Gastrocnemius medialis (tissue), 4 donors: Measurements from ENCODE around the gene MS4A18. TPM values are rescaled to one million over a fixed set of nuclear protein-coding genes. Genes with fewer than 3 reads are reported as not detected.

Experiments used
- ATAC-seq, 2 donors: fragments of 150-250 bp; one replicate each; pipeline ENCODE4 v1.9.1; 2016
- DNase-seq, 2 donors: peaks; one replicate each; pipeline ENCODE4 v3.0.0-alpha.2; 2019
- H3K27ac ChIP-seq, 4 donors: fragments of 200-600 bp; sonication (generic); 1 replicate in 1 of 4; 2 replicates in 3 of 4; pipeline ENCODE4 v1.5.1; 2016 to 2018; ENCODE audit warnings: mild to moderate bottlenecking in 2 of 4, moderate library complexity in 1 of 4
- H3K27me3 ChIP-seq, 3 donors: fragments of 200-600 bp; sonication (generic) in 2 of 3; 1 replicate in 1 of 3; 2 replicates in 2 of 3; pipeline versions ENCODE4 v1.5.1 to v1.6.0; 2016 to 2019; ENCODE audit warnings: mild to moderate bottlenecking in 1 of 3, moderate library complexity in 1 of 3
- H3K36me3 ChIP-seq, 2 donors: fragments of 200-600 bp; sonication (generic) in 1 of 2; one replicate each; pipeline ENCODE4 v1.5.1; 2017 to 2018
- H3K4me1 ChIP-seq, 2 donors: fragments of 200-600 bp; sonication (generic) in 1 of 2; one replicate each; pipeline ENCODE4 v1.5.1; 2016 to 2017; ENCODE audit warnings: mild to moderate bottlenecking in 2 of 2
- H3K4me3 ChIP-seq, 4 donors: fragments of 200-600 bp; sonication (generic) in 3 of 4; 1 replicate in 1 of 4; 2 replicates in 3 of 4; pipeline ENCODE4 v1.5.1; 2016 to 2019; ENCODE audit warnings: mild to moderate bottlenecking in 2 of 4
- H3K9me3 ChIP-seq, 3 donors: fragments of 200-600 bp; sonication (generic) in 2 of 3; 1 replicate in 1 of 3; 2 replicates in 2 of 3; pipeline ENCODE4 v1.5.1; 2016 to 2019
- CTCF ChIP-seq, 5 experiments: fragments of 450-650 bp in 3 of 5; fragments of 200-600 bp in 2 of 5; sonication (generic) in 2 of 5; IDR thresholded peaks in 4 of 5; conservative IDR thresholded peaks in 1 of 5; 1 replicate in 4 of 5; 2 replicates in 1 of 5; pipeline ENCODE4 v1.5.1; 2016 to 2019; ENCODE audit warnings: antibody characterized with exemption in 5 of 5, mild to moderate bottlenecking in 3 of 5, moderate library complexity in 3 of 5
- POLR2A ChIP-seq, 2 donors: fragments of 450-650 bp; IDR thresholded peaks; one replicate each; pipeline ENCODE4 v1.6.1; 2017; ENCODE audit warnings: antibody characterized with exemption in 2 of 2, mild to moderate bottlenecking in 2 of 2, moderate library complexity in 2 of 2
- in situ Hi-C, 4 donors: fragments of 200-750 bp; cut with MboI; loops; one replicate each; pipeline versions ENCODE4 v1.15.0 to v1.8.0; 2017; ENCODE audit warnings: low sequenced_read_pairs in 4 of 4
- intact Hi-C: fragments of 100-400 bp; cut with DNase I; formaldehyde crosslinking; loops from one replicate; pipeline ENCODE4 v1.15.1; 2023; ENCODE audit warnings: low total_unique reads
- total RNA-seq, 4 donors: library from RNA; depleted of rRNA; stranded (reverse); fragments of >200 nt; gene quantifications; one replicate each; pipeline versions ENCODE4 v1.1.0 to v1.2.3, GENCODE V29; 2016

Gene MS4A18
- total RNA-seq, 4 donors from 2014 or later = not detected

DNA sequence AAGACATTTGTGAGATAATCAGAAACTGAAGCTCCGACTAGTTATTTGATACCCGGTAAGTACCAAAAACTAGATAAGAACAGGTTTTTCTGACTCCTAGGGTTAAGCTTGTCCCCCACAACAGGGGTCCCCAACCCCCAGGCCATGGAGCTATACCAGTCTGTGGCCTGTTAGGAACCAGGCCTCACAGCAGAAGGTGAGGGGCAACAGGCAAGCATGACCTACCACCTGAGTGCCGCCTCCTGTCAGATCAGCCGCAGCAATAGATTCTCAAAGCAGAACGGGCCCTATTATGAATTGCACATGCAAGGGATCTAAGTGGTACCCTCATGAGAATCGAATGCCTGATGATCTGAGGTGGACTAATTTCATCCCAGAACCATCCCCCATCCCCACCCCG is 59.4 kb downstream of the MS4A18 start:
- in situ Hi-C loops (no loop called here), intact Hi-C loops (no loop called here)
- TF ChIP-seq POLR2A (IDR thresholded peaks at IDR 0.05) (no peak), CTCF (IDR thresholded peaks at IDR 0.05 in 4 of 5, conservative IDR thresholded peaks at IDR 0.05 in 1 of 5) (no peak)
- Histone ChIP-seq H3K36me3 (no peaks in the 10 kb centered on the region), H3K27me3 (no peaks in the 10 kb centered on the region), H3K27ac (no peak overlapping the region), H3K4me1 (no peaks in the 10 kb centered on the region), H3K4me3 (no peak overlapping the region), H3K9me3 (no peaks in the 10 kb centered on the region)
- DNase-seq (no peak), ATAC-seq (no peak)

DNA sequence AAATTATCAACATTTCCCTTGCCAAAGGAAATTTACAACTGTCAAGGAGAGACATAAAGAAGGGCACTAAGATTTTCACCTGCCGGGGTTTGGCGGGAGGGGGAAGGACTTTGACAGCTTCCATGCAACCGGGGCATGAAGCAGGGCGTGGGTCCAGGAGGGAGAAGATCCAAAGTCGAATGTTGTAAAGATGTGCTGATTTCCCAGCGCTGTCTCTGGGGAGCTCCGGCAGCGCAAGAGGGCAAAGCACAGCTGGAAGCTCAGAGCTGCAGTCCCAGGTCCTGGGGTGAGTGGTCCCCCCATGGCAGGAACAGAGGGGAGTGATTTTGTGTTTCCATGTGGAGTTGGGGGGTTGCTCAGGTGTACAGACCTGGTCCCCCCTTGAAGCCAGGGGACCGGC is 60.6 kb downstream of the MS4A18 start, which contains the start of gene MS4A10:
MS4A10 (plus strand) TSS at position 198 of the 400 bp plus-strand sequence. CDS start 5,003 bp downstream, outside the sequence.
- intact Hi-C loops = no loop called here
- DNase-seq (no peak), ATAC-seq (no peak)
- H3K27ac ChIP-seq = no peak within 1 kb of the TSS
- no peak for TF ChIP-seq POLR2A (IDR thresholded peaks at IDR 0.05)
- no peak for TF ChIP-seq CTCF (IDR thresholded peaks at IDR 0.05 in 4 of 5, conservative IDR thresholded peaks at IDR 0.05 in 1 of 5)
- H3K4me1 ChIP-seq = no peaks in the 10 kb centered on the region
- no peak within 1 kb of the TSS for H3K4me3 ChIP-seq
- no peaks in the 10 kb centered on the region for H3K9me3 ChIP-seq
- H3K27me3 ChIP-seq = no peaks in the 10 kb centered on the region
- in situ Hi-C loops = no loop called here
- H3K36me3 ChIP-seq = no peaks in the 10 kb centered on the region

- peak in 1 of 2 donors; percentile 14 for ATAC-seq
- no peak overlapping the region for H3K4me3 ChIP-seq
- intact Hi-C loops = no loop called here
Measured at GRCh38 chr11:60785806-60786361, 61.4 kb downstream of the MS4A18 start.

DNA sequence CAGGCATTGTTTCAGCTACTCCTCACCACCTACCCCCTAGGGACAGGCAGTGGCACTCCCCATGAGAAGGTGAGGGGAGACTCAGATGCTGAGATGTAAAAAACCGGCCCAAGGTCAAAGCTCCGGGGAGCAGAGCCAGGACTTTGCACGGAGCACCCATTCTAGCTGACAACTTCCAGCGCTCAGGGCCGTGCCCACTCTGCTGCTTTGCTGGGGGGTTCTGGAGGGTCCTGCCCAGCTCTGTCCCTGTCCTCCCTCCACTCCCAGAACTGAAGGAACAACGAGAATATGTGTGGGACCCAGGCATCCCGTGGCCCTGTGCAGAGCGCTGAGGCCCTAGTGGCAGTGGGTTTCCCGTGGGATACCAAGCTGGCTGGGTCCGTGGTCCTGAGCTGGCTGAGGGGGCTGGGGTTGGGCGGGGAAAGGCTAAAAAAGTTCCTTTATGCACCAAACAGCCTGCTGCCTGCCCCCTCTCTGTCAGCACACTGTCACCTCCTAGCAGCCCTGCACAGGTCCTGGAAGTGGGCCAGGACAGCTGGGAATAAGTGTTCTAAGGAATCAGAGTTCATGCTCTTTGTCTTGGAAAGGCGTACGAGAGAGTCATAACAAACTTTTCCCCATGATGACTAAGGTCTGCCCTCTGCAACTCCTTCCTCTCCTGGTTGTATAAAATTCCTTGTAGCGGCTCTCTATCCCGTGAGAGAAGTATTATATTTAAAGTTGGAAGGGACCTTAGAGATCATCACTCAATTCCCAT is 62.5 kb downstream of the MS4A18 start:
- Histone ChIP-seq H3K9me3 (no peaks in the 10 kb centered on the region), H3K27me3 (no peaks in the 10 kb centered on the region), H3K4me3 (no peak overlapping the region), H3K4me1 (no peaks in the 10 kb centered on the region), H3K27ac (peak overlapping the region in 1 of 4 donors; percentile 60), H3K36me3 (no peaks in the 10 kb centered on the region)
- DNase-seq = peak; percentile 31 to 56
- intact Hi-C loops (no loop called here), in situ Hi-C loops (no loop called here)
- TF ChIP-seq CTCF (IDR thresholded peaks at IDR 0.05 in 4 of 5, conservative IDR thresholded peaks at IDR 0.05 in 1 of 5) (no peak), POLR2A (IDR thresholded peaks at IDR 0.05) (no peak)
- ATAC-seq = peak; percentile 74 to 76

More at GRCh38 chr11:60785806-60786361, 61.4 kb downstream of the MS4A18 start:
- TF ChIP-seq CTCF (IDR thresholded peaks at IDR 0.05 in 4 of 5, conservative IDR thresholded peaks at IDR 0.05 in 1 of 5) (no peak), POLR2A (IDR thresholded peaks at IDR 0.05) (no peak)
- in situ Hi-C loops = no loop called here
- H3K4me1 ChIP-seq = no peaks in the 10 kb centered on the region
- H3K9me3 ChIP-seq = no peaks in the 10 kb centered on the region
- no peaks in the 10 kb centered on the region for H3K36me3 ChIP-seq
- H3K27ac ChIP-seq = no peak overlapping the region
- no peak for DNase-seq
- no peaks in the 10 kb centered on the region for H3K27me3 ChIP-seq
